ENCODE measurements around the gene FBXO27.
A peak's percentile ranks its signal among the peaks of the same experiment; 100 is the strongest.
"Not testable (repeated sequence)": the region's sequence is repeated elsewhere in the genome, so short reads cannot be mapped to it uniquely, and the experiment has no call there.

Gene FBXO27, protein sequence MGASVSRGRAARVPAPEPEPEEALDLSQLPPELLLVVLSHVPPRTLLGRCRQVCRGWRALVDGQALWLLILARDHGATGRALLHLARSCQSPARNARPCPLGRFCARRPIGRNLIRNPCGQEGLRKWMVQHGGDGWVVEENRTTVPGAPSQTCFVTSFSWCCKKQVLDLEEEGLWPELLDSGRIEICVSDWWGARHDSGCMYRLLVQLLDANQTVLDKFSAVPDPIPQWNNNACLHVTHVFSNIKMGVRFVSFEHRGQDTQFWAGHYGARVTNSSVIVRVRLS

DNA sequence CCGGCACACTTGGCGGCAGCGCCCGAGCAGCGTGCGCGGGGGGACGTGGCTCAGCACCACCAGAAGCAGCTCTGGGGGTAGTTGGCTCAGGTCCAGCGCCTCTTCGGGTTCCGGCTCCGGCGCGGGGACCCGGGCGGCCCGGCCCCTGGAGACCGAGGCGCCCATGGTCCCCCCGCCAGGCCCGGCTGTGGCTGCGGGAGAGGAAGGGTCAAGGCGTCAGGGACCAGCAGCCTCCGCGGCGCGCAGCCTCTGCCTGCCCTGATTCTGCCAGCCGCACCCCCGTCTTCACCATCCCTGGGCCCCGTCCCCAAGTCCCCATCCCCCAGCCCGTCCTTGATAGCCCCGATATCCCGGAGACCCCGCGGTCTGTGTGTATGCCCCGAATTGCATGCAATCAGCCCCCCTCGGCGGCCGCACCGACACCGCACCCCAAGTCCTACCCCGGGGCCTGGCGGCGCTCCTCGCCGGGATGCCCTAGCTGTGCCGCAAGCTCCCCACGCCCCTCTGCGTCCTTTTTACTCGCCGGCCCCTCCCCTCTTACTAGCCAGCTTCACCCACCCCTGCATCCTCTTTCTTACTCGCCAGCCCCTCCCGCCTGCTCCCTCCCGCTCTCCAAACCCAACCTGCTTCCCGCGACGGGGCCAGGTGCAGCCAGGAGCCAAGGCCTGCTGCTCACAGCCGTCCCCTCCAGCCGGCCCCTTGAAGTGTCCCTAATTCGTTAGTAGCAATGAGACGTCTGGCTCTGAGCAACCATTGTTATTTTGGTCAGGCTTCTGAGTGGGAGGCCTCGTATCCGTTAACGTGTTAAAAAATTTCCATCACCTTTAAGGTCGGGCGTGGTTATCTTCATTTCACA is at the start of gene FBXO27:
Gene FBXO27, minus strand, starts transcription at position 487 of the 856 bp plus-strand sequence. Its CDS starts 322 bp downstream, at position 165.
- DNase-seq, result peak in 1 of 2 experiments; percentile 57

DNA sequence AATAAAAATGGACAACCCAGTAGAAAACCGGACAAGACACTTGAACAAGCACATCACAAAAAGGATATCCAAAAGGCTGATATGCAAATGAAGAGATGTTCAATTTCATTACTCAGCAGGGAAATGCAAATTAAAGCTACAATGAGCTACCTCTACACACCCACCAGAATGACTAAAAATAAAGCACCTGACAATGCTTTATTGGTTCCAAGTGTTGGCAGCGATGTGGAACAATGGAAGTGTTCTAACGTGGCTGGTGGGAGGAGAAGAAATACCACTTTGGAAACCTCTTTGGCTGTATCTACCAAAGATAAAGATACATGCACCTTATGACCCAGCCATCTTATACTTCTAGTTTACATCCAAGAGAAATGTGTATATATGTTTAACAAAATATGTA is 48.1 kb upstream of the FBXO27 start:
- no peak for DNase-seq

DNA sequence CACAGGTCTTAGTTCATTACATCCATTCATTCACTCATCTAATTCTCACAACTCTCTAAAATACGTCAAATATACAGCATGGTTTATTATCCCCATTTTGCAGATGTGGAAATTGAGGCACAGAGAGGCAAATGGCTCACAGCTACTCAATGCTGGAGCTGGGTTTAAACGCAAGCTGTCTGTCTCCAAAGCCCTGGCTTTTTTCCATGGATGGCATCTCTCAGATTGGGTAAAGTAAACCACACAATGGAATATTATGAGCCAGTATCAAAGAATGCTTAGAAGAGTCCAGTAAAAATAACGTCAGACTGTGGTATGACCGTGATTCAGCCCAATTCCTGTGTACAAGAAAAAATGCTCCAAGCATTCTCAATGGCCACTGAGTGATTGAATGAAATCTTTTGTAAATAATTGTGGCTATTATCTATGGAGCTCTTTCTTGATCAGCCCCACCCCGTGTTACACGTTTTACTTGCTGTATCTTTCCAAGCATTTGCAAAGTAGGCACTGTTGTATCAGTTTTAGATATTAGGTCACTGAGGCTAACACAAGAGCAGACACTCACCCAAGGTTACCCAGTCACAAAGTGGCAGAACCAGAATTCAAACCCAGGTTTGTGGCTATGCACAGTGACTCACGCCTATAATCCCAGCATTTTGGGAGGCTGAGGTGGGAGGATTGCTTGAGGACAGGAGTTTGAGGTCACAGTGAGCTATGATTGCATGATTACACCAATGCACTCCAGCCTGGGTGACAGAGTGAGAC is 46.3 kb upstream of the FBXO27 start:
- DNase-seq, result no peak

DNA sequence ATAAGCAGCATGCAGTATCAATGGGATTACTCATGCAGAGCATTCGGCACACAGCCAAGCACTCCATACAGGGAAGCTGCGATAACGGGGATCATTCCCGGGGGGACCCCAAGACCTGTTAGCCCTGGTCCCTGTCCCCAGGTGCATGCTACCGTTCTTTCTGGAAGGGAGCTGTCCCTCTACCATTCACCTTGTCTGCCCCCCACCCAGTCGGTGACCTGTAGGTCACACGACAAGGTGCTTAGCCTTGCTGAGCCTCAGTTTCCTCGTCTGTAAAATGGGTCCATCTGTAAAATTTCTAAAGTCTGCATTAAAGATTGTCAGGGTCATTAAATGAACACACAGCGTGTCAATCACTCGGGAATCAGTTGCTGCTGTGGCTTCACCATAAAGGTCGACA is 45.0 kb upstream of the FBXO27 start:
- no peak for DNase-seq

DNA sequence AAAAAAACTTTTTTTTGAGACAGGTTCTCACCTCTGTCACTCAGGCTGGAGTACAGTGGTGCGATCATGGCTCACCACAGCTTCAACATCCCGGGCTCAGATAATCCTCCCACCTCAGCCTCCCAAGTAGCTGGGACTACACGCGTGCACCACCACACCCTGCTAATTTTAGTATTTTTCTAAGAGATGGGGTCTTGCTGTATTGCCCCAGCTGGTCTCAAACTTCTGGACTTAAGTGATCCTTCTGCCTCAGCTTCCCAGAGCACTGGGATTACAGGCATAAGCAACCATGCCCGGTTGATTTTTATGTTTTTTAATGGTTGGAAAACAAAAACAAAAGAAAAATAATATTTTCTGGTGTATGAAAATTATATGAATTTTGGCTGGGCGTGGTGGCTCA is 42.6 kb upstream of the FBXO27 start:
- no peak for DNase-seq

DNA sequence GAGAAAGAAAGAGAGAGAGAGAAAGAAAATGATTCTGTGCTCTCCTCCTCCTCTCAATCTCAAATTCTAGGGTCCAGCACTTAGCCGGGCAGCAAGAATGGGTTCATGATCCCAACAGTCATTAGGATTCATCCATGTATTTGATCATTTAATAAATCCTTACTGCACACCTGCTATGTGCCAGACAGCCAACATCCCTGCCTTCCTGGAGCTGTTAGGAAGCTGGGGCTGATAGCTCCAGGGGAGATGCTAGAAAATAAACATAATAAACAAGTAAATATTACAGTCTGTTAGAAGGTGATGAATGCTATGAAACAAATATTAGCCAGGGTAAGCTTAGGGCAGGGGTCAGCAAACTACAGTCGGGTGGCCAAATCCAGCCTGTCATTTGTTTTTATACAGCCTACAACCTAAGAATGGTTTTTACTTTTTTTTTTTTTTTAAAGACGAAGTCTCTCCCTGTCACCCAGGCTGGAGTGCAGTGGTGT is 41.9 kb upstream of the FBXO27 start:
- no peak for DNase-seq

DNA sequence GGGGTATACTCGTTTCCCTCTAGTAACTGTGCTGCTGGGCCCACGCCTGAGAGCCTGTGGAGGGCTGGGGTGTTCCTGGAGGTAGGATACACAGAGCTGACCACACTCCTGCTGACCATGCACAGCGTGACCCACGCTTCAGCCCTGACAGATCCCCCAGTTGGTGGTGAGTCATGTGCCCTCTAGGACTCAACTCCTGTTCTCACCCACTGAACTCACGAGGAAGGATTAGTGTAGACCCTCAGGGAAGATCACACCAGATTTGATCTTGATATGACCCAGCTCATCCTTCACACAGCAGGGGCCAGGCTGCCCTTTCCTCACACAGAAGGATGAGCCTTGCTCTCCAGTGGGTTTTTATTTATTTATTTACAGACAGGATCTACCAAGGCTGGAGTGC is 38.5 kb upstream of the FBXO27 start:
- no peak for DNase-seq

DNA sequence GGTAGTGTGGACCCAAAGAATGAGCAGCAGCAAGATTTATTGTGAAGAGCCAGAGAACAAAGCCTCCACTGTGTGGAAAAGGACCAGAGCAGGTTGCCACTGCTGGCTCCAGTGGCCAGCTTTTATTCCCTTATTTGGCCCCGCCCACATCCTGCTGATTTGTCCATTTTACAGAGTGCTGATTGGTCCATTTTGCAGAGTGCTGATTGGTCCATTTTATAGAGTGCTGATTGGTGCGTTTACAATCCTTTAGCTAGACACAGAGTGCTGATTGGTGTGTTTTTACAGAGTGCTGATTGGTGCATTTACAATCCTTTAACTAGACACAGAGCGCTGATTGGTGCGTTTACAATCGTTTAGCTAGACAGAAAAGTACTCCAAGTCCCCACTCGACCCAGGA is 35.9 kb upstream of the FBXO27 start:
- not testable (repeated sequence) for DNase-seq

DNA sequence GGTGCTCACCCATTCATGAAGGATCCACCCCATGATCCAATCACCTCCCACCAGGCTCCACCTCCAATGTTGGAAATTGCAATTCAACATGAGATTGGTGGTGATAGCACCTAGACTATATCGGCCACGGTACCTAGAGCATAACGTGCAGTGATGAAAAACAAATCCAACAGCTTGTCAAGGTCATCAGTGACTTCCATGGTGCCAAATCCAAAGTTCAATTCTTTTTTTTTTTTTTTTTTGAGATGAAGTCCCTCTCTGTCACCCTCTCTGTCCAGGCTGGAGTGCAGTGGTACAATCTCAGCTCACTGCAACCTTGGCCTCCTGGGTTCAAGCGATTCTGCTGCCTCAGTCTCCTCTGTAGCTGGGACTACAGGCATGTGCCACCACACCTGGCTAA is 34.8 kb upstream of the FBXO27 start:
- no peak for DNase-seq

DNA sequence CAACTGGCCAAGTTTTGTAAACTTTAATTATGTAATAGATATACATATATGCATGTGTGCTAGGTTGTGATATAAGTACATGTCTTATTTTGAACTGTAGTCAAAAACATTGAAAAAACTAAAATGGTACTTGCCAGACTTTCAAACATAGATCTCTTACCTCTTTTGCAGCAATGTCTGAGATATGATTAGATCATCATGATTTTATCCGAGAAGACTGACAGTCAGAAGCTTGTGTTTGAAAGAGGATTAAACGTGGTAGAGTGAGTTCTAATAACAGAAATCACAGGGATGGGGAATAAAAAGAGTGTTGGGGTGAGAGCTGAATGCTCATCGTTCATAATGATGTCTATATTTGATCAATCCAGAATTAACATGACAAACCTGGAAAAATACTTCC is 33.6 kb upstream of the FBXO27 start:
- DNase-seq, result no peak

DNA sequence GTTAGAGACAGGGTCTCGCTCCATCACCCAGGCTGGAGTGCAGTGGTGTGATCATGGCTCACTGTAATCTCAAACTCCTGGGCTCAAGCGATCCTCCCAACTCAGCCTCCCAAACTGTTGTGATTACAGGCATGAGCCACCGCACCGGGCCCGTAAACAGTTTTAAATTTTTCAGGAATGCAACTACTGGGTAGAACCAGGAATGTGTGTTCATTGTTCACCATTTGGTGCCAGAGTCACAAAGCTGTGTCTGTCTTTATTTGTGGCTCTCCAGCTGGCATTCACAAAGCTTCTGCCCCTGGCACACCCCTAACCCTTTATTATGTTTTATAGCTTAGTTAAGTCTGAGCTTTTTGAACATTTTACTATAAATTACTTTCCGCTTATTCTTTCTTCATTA is 32.1 kb upstream of the FBXO27 start:
- DNase-seq, result no peak

DNA sequence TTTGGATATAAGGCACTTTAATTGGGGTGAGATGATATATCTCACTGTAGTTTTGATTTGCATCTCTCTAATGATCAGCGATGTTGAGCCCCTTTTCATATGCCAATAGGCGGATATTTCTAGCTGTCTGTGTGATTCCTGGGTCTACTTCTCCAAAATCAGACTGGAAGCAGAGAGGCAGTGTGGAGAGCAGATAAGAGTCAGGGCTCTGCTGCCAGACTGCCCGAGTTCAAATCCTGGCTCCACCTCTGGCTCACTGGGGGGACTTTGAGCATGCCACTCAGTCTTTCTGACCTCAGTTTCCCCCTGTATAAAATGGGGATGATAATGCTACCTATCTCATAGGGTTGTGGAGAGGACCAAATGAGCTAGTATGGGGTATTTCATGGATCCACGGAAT is 27.8 kb upstream of the FBXO27 start:
- DNase-seq, result no peak

DNA sequence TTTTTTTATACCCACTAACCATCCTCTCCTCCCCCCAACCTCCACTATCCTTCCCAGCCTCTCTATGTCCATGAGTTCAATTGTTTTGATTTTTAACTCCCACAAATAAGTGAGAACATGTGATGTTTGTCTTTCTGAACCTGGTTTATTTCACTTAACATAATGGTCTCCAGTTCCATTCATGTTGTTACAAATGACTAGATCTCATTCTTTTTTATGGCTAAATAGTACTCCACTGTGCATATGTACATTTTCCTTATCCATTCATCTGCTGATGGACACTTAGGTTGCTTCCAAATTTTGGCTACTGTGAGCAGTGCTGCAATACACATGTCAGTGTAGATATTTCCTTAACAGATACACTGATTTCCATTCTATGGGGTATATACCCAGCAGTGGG is 27.0 kb upstream of the FBXO27 start:
- no peak for DNase-seq

DNA sequence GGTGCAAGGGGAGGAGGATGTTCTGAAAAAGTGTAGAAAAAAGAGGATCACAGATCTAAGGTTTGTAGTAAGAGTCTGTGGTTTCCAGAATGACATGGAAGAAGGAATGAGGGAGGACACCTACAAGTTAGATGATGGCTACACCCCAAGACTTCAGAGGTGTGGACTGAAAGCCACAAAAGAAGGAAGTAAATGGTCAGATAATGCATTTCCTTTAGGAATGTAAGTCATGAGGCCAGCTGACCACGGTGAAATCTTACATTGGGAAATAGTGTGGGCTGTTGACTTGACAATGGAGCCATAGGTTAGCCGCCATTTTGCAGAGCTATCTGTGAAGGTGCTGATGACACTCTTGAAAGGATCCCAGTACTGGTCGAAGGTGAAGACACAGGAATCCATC is 25.3 kb upstream of the FBXO27 start:
- no peak for DNase-seq

DNA sequence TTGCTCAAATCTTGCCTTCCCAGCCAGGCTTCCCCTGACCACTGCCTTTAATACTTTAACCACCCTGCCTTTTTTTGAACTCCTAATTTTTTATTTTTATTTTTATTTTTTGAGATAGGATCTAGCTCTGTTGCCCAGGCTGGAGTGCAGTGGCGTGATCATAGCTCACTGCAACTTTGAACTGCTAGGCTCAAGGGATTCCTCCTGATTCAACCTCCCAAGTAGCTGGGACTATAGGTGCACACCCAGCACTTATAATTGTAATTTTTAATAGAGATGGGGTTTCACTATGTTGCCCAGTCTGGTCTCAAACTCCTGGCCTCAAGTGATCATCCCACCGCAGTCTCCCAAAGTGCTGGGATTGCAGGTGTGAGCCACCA is 21.7 kb upstream of the FBXO27 start:
- no peak for DNase-seq

DNA sequence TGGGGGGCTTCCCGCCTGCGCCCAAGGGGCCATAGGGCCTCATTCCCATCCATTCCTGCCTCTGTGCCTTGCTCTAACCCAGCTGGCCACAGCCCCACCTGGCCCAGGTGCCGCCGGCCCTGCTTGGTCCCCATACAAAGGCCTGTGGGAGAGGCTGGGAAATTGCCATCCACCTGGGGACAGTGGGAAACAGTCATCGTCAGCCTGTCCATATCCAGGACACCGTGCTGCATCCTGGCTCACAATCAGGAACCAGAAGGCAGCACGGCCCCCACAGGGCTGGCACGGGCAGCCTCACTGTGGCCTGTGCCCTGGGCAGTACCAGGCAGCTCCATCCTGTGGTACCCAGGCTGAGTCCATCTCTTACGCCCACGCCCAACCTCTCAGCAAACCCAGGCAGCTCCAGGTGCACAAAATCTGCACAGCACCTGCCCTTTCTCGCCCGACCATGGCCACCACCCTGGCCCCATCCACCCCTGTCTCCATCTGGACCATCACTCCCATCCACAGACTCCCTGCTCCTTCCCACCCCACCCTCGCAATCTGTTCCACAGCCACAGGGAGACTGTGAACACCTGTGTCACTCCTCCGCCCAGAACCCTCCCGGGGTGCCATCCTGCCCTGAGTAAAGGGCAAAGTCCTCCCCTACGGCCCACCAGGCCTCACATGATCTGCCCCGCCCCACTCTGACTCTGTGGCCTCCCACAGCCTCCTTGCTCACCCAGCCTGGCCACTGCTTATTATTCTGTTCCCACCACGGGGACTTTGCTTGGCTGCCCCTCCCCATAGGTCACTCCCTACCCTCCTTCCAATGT is 21.1 kb upstream of the FBXO27 start:
- DNase-seq, result peak; percentile 88 to 97

DNA sequence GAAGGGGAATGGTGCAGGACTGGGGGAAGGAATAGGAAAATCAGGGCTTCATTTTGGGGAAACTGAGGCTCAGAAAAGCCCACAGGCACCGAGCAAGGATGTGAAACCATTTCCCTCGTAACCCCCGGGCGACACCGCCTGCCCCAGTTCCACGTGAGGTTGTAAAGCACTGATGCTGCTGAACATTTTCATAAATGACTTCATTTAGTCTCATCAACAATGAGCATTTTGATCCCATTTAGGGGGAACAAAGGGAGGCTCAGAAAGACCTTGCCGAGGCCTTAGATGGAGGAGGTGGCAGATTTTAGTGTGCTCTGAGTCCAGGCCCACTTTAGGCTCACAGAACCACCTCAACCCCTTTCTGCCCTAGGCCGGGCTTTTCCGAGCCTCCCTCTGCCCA is 20.5 kb upstream of the FBXO27 start:
- DNase-seq, result no peak

DNA sequence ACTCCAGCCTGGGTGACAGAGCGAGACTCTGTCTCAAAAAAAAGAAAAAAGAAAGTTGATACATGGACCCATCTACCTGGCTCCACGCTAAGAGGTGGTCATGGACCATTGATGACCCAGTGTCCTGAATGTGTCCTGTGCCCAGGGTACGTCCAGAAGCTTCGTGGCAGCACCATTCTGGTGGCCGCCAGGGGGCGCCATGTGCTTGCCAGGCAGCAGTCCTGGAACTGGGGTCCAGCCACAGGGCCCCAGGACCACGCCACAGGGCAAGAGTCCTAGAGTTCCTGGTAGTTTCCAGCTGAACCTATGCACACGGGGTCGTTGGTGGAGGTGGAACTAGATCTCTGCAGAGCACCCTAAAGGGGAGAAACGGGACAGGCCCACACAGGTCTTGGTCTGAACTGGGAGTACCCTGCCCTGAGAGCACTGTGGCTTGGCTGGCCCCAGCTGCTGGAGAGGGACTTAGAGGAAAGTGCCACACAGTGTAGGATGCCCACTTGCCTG is 19.9 kb upstream of the FBXO27 start:
- peak in 1 of 2 experiments; percentile 7 for DNase-seq

DNA sequence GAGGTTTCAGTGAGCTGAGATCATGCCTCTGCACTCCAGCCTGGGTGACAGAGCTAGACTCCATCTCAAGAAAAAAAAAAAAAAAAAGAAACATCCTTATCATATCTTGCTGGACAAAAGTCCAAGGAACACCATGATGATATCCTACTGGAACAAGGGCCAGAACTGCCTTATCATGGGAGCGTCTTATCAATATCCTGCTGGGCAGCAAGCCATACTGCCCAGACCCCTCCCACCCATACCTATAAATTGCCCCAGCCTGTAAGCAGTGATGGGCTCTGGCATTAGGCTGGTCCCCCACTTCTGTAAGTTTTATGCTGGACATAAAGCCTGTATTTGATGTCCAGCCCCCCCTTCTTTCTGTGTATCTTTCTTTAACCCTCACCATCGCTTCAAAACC is 14.7 kb upstream of the FBXO27 start:
- no peak for DNase-seq

DNA sequence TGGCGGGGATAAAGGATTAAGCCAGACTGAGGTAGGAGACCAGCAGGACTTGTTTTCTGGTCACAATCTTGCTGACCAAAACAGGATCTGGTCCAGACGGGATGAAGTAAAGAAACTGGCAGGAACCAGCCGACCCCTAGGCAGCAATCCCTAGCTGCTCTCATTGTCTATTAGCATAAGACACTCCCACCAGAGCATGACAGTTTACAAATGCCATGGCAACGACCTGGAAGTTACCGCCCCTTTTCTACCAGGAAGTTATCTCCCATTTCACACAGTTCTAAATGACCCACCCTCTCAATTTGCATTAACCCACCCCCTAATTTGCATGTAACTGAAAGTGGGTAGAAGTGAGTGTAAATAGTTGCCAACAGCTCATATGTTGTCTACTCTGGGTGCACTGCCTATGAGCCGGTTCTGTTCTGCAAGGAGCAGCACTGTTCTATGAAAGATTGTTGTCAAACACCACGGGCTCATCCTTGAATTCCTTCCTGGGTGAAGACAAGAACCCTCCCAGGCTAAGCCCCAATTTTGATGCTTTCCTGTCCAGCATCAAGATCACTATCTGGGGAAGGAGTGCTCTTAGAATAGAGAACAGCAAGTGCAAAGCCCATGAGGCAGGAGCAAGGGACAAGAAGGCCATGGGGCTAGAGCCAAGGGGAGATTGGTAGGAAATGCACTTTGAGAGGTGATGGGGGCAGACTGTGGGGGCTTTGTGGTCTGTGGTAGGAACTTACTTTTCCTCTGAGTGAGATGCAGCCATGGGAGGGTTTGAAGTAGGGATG is 13.9 kb upstream of the FBXO27 start:
- DNase-seq, result no peak

DNA sequence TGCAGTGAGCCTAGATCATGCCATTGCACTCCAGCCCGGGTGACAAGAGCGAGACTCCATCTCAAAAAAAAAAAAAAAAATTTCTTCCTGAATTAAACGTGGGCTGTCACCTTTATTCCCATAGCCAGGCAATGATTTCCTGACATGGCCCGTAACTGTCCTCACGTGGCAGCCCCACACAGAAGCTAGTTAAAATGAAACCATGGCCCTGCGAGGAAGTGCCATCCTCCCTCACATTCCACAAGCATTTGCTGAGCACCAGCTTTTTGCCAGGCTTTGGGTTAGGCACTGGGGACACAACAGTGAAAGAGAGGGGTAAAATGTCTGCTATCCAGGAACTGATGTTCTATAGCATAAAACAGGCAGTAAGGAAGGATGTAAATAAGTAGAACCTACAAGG is 13.2 kb upstream of the FBXO27 start:
- no peak for DNase-seq

DNA sequence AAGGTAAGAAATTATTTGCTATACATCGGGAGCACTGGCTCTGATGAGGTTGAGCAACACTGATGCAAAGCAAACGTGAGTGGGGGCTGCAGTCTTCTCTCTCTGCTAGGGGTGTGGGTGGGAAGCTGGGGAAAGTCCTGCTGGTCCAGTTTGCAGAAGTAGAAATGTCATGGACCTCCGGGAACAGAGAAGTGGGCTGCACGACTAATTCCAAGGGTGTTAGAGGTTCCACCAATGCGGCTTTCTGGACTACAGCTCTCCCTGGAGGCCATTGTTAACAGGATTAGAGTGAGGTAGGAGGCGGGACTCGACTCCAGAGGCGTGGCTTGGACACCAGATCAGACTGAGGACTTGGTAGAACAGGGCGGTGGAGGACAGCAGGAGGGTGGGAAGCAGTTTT is 5.7 kb upstream of the FBXO27 start:
- DNase-seq, result peak; percentile 4 to 48

Measured in cerebellar nuclear complex (tissue), 1 donor.